K562 (cell line): ENCODE measurements around the gene EML6. TPM values are rescaled to one million over a fixed set of nuclear protein-coding genes. Genes with fewer than 3 reads are reported as not detected.

Experiments used
- ATAC-seq: fragments of 200-7000 bp; cut with Tn5 transposase; 3 replicates; pipeline ENCODE4 v1.9.1; 2020; ENCODE audit warnings: moderate library complexity
- BruUV-seq: library from RNA; stranded (reverse); fragments of 400-500 nt; replicated peaks from 2 replicates; lab custom pipeline; 2021; lab: Mats Ljungman, UMichigan
- CTCF ChIA-PET: fragments of 300-600 bp; formaldehyde crosslinking; extraction: SDS; loops from one replicate; lab custom pipeline; 2021; ENCODE audit warnings: low intra/inter-chr PET ratio; lab: Yijun Ruan, JAX
- POLR2A ChIA-PET: fragments of 300-600, 350-650 bp; sonication (Branson Sonifier 250); formaldehyde crosslinking; extraction: SDS; loops from one replicate; lab custom pipeline; 2021; ENCODE audit warnings: antibody characterized with exemption, inconsistent platforms; lab: Yijun Ruan, JAX
- DNase-seq, 4 experiments: peaks; one replicate each; pipeline versions ENCODE4 v3.0.0 to v3.0.0-alpha.2; 2011 to 2018; ENCODE audit warnings: low spot score in 3 of 4, mixed read lengths in 3 of 4; ENCODE audit errors: extremely low read depth in 1 of 4
- FAIRE-seq: peaks from 2 replicates; lab custom pipeline; 2011; peaks lifted over from hg19 to GRCh38; lab: Jason Lieb, UNC
- H2AFZ ChIP-seq: 2 replicates; pipeline ENCODE4 v1.6.0; 2011; ENCODE audit warnings: low read depth, low read length, control low read depth, inconsistent platforms
- H3K27ac ChIP-seq: fragments of 200-600 bp; 3 replicates; pipeline ENCODE4 v1.8.0; 2011; ENCODE audit warnings: low read depth, mild to moderate bottlenecking, control low read depth, inconsistent platforms, low read length, moderate library complexity, mixed read lengths; ENCODE audit errors: extremely low read depth
- H3K27me3 ChIP-seq, 2 experiments: fragments of 300-600 bp in 1 of 2; 2 replicates in 1 of 2; 3 replicates in 1 of 2; pipeline versions ENCODE4 v1.6.0 to v1.8.0; 2011; ENCODE audit warnings: inconsistent platforms in 2 of 2, low read length in 2 of 2, mild to moderate bottlenecking in 1 of 2, mixed read lengths in 1 of 2, moderate library complexity in 1 of 2; ENCODE audit not compliant: control insufficient read depth in 2 of 2, insufficient read depth in 2 of 2
- H3K36me3 ChIP-seq: fragments of 300-600 bp; 3 replicates; pipeline ENCODE4 v1.8.0; 2011; ENCODE audit warnings: mild to moderate bottlenecking, low read length, inconsistent platforms; ENCODE audit not compliant: control insufficient read depth, insufficient read depth
- H3K4me1 ChIP-seq, 2 experiments: fragments of 200-600 bp in 1 of 2; replicated peaks in 1 of 2; 2 replicates in 1 of 2; 3 replicates in 1 of 2; pipeline versions ENCODE4 v1.5.1 to v1.8.0; 2011; ENCODE audit warnings: inconsistent platforms in 2 of 2, low read length in 2 of 2, mild to moderate bottlenecking in 1 of 2, mixed read lengths in 1 of 2, moderate library complexity in 1 of 2; ENCODE audit not compliant: control insufficient read depth in 2 of 2, insufficient read depth in 2 of 2
- H3K4me2 ChIP-seq: 2 replicates; pipeline ENCODE4 v1.6.1; 2011; ENCODE audit warnings: low read length, control low read depth, inconsistent platforms, mixed read lengths; ENCODE audit not compliant: insufficient read depth
- H3K4me3 ChIP-seq: fragments of 200-600 bp; sonication (generic), shearing (Covaris generic); 2 replicates; pipeline ENCODE4 v1.5.1; 2016; ENCODE audit warnings: control low read depth, inconsistent platforms
- H3K79me2 ChIP-seq: fragments of 200-600 bp; 3 replicates; pipeline ENCODE4 v1.8.0; 2011; ENCODE audit warnings: low read length, inconsistent platforms; ENCODE audit not compliant: control insufficient read depth, insufficient read depth
- H3K9ac ChIP-seq, 2 experiments: 2 replicates each; pipeline versions ENCODE4 v1.6.0 to v1.6.1; 2011; ENCODE audit warnings: low read depth in 2 of 2, low read length in 2 of 2, control low read depth in 1 of 2, inconsistent platforms in 1 of 2, mild to moderate bottlenecking in 1 of 2, mixed read lengths in 1 of 2; ENCODE audit not compliant: insufficient read depth in 1 of 2
- H3K9me1 ChIP-seq: one replicate; pipeline ENCODE4 v1.6.0; 2011; ENCODE audit warnings: inconsistent platforms, mild to moderate bottlenecking, low read length, moderate library complexity; ENCODE audit not compliant: control insufficient read depth, insufficient read depth
- H3K9me3 ChIP-seq: replicated peaks from 2 replicates; pipeline ENCODE4 v1.5.1; 2011; ENCODE audit warnings: low read depth, low read length, inconsistent platforms; ENCODE audit not compliant: control insufficient read depth, insufficient read depth
- H4K20me1 ChIP-seq: replicated peaks from 2 replicates; pipeline ENCODE4 v1.6.1; 2011; ENCODE audit warnings: low read length, inconsistent platforms, mixed read lengths; ENCODE audit not compliant: control insufficient read depth, insufficient read depth
- BCOR ChIP-seq: fragments of 450-650 bp; IDR thresholded peaks from 2 replicates; pipeline ENCODE4 v1.6.1; 2016
- FOXK1 ChIP-seq: sonication (generic); formaldehyde crosslinking; IDR thresholded peaks from 2 replicates; pipeline ENCODE4 v1.8.0; 2022; ENCODE audit warnings: missing genetic modification reagents, mild to moderate bottlenecking, borderline replicate concordance
- GTF2A2 ChIP-seq: IDR thresholded peaks from 2 replicates; pipeline ENCODE4 v1.6.1; 2016; ENCODE audit warnings: mild to moderate bottlenecking, missing genetic modification characterization, missing compliant biosample characterization
- HDAC2 ChIP-seq: fragments of 450-650 bp; IDR thresholded peaks from 2 replicates; pipeline ENCODE4 v1.6.1; 2016; ENCODE audit warnings: mild to moderate bottlenecking
- ILF3 ChIP-seq: fragments of 450-650 bp; IDR thresholded peaks from 2 replicates; pipeline ENCODE4 v1.6.1; 2018; ENCODE audit warnings: antibody characterized with exemption, mild to moderate bottlenecking, moderate library complexity, borderline replicate concordance
- KHSRP ChIP-seq: fragments of 450-650 bp; IDR thresholded peaks from 2 replicates; pipeline ENCODE4 v1.6.1; 2017
- NONO ChIP-seq, 2 experiments: fragments of 200-400 bp in 1 of 2; fragments of 450-650 bp in 1 of 2; formaldehyde crosslinking in 1 of 2; IDR thresholded peaks; 2 replicates each; pipeline ENCODE4 v1.6.1; 2017; ENCODE audit warnings: low read depth in 2 of 2, mild to moderate bottlenecking in 2 of 2, moderate library complexity in 2 of 2, low read length in 1 of 2
- PCBP2 ChIP-seq: fragments of 200-400 bp; formaldehyde crosslinking; IDR thresholded peaks from 2 replicates; pipeline ENCODE4 v1.6.1; 2018; ENCODE audit warnings: low read length, low read depth, mild to moderate bottlenecking, moderate library complexity; ENCODE audit not compliant: poor library complexity, severe bottlenecking
- SMAD3 ChIP-seq: fragments of 450-650 bp; formaldehyde crosslinking; conservative IDR thresholded peaks from 2 replicates; pipeline ENCODE4 v1.4.0; 2020; ENCODE audit warnings: mild to moderate bottlenecking
- SMC3 ChIP-seq: conservative IDR thresholded peaks from 2 replicates; pipeline ENCODE4 v1.6.1; 2011; ENCODE audit warnings: low read depth, low read length, improper control_type of control experiment; ENCODE audit not compliant: insufficient read depth
- STAT5B ChIP-seq: fragments of 250-450 bp; sonication (Bioruptor Pico); IDR thresholded peaks from 2 replicates; pipeline ENCODE4 v1.8.0; 2021; ENCODE audit warnings: mild to moderate bottlenecking, inconsistent platforms
- YBX1 ChIP-seq: fragments of 450-650 bp; IDR thresholded peaks from 2 replicates; pipeline ENCODE4 v1.7.1; 2016; ENCODE audit warnings: mild to moderate bottlenecking
- ZNF3 ChIP-seq: fragments of 250-450 bp; sonication (Bioruptor Pico); IDR thresholded peaks from 2 replicates; pipeline ENCODE4 v1.5.0; 2021; ENCODE audit warnings: mild to moderate bottlenecking, moderate library complexity
- whole genome bisulfite sequencing: fragments of 100-300 bp; shearing (Covaris generic); methylation state at CpG from one replicate; pipeline ENCODE4 v1.1.6; 2016; ENCODE audit warnings: low coverage, mixed read lengths; ENCODE audit not compliant: insufficient coverage; ENCODE audit errors: missing lambda C conversion rate; 5-methylcytosine and 5-hydroxymethylcytosine counted together
- in situ Hi-C: fragments of 300-500 bp; cut with MboI; formaldehyde crosslinking; loops from 4 replicates; pipeline ENCODE4 v1.15.0; 2018; ENCODE audit warnings: inconsistent platforms, mixed read lengths
- intact Hi-C: fragments of 100-400 bp; cut with micrococcal nuclease; formaldehyde crosslinking; loops from 2 replicates; pipeline ENCODE4 v1.14.2; 2022
- polyA plus RNA-seq, 8 experiments: library from polyadenylated mRNA; depleted of rRNA in 4 of 8; stranded (reverse) in 5 of 8; unstranded in 3 of 8; fragments of >200 nt; fragmentation: Nextera tagmentation in 2 of 8; fragmentation: Illumina TruSeq in 1 of 8; extraction: Ambion mirVana in 2 of 8; extraction: Trizol in 1 of 8; gene quantifications; 2 replicates each; pipeline versions ENCODE4 v1.2.1 to v1.2.3, GENCODE V29; 2011 to 2014; ENCODE audit warnings: inconsistent platforms in 1 of 8, missing spikeins in 1 of 8
- total RNA-seq, 7 experiments: library from RNA; depleted of rRNA in 6 of 7; stranded (reverse); fragments of >200 nt in 6 of 7; fragmentation: Illumina TruSeq in 2 of 7; extraction: Trizol in 2 of 7; gene quantifications; 2 replicates each; pipeline versions ENCODE4 v1.2.1 to v1.2.3, GENCODE V29; 2011 to 2021; ENCODE audit warnings: low replicate concordance in 1 of 7

EML6 gene
- total and polyA plus RNA-seq, 9 of the 15 experiments (the other 6 are each of a cell fraction or from before 2014, with no cell fraction given), result 0.07 to 0.56 (median 0.25) TPM

DNA sequence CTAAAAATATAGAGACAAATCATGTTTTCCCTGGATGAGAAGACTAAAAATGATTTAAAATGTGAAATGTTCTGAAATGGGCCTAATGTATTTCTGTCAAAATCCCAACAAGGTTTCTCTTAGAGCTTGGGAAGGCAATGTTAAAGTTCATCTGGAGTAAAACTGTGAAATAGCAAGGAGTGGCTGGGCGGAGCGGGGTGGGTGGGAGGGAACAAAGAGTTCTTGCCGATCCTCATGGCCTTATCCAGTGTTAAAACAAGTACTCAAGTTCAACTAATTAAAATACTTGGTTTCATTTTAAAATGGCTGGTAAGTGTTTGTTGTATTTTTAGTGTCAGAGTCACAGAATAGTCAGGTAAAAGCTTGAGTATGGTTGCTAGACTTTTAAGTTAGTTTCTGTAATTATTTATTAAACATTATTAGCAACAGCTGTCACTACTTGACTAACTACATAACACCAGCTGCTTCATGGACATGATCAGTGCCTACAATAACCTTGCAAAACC lies 239.5 kb downstream of the EML6 start:
- Histone ChIP-seq H3K4me1 (peaks cover 8 to 10% of the 10 kb centered on the region in 2 experiments; a peak in 3 of 5 replicates), H4K20me1 (no peaks in the 10 kb centered on the region), H3K4me2 (no peak overlapping the region), H3K9ac (no peak overlapping the region), H3K79me2 (no peaks in the 10 kb centered on the region), H3K27me3 (no peaks in the 10 kb centered on the region), H3K27ac (no peak overlapping the region), H3K4me3 (no peak overlapping the region), H3K9me3 (no peaks in the 10 kb centered on the region), H3K9me1 (no peaks in the 10 kb centered on the region), H2AFZ (0 out of 2 replicates have a peak overlapping the region, but pooled peaks have one; percentile 19), H3K36me3 (no peaks in the 10 kb centered on the region)
- ATAC-seq (no peak), FAIRE-seq (no peak), DNase-seq (no peak)
- no TSS peak for BruUV-seq
- 66% methylated on average over 3 of the region's 3 CpGs for WGBS
- ChIA-PET POLR2A (interaction anchor here (0.9 to 2.8 kb wide), 3 partner anchors 7 to 74 kb away, joined by 3 to 15 read pairs (median 3); no protein-coding TSS in a partner anchor), CTCF (no interaction called here)
- in situ Hi-C loops (no loop called here), intact Hi-C loops (no loop called here)
- no peak for TF ChIP-seq ILF3
- TF ChIP-seq SMAD3, result no peak
- TF ChIP-seq STAT5B, result no peak
- TF ChIP-seq KHSRP, result no peak
- TF ChIP-seq FOXK1, result no peak
- TF ChIP-seq PCBP2, result no peak
- no peak for TF ChIP-seq HDAC2
- no peak for TF ChIP-seq GTF2A2 (tag)
- no peak for TF ChIP-seq NONO (IDR thresholded peaks at IDR 0.05; ENCODE audit: low read depth in 2 of 2, low read length in 1 of 2)
- no peak for TF ChIP-seq YBX1
- no peak for TF ChIP-seq BCOR
- TF ChIP-seq SMC3, result no peak
- TF ChIP-seq ZNF3, result no peak
